ENCODE results near the gene PITPNM3.

DNA sequence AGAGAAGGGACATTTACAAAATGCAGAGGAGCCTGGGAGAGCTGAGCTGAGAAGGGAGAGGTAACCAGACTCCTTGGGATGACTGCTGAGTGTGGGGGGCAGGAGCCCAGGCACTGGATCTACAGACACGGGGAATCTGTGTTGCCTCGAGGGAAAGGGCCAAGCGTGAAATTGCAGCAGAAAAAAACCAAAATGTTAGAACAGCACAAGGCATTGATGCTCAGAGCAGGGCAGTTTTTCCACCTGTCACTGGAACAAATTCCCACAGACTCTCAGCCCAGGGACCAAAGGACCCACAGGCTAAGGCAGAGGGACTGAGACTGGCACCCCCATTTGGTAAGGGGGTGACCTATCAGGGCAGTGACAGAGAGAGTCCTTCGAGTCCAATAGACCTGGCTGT is 2.0 kb downstream of the PITPNM3 start:
- TF ChIP-seq, protein P1, sequence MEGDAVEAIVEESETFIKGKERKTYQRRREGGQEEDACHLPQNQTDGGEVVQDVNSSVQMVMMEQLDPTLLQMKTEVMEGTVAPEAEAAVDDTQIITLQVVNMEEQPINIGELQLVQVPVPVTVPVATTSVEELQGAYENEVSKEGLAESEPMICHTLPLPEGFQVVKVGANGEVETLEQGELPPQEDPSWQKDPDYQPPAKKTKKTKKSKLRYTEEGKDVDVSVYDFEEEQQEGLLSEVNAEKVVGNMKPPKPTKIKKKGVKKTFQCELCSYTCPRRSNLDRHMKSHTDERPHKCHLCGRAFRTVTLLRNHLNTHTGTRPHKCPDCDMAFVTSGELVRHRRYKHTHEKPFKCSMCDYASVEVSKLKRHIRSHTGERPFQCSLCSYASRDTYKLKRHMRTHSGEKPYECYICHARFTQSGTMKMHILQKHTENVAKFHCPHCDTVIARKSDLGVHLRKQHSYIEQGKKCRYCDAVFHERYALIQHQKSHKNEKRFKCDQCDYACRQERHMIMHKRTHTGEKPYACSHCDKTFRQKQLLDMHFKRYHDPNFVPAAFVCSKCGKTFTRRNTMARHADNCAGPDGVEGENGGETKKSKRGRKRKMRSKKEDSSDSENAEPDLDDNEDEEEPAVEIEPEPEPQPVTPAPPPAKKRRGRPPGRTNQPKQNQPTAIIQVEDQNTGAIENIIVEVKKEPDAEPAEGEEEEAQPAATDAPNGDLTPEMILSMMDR (IDR thresholded peaks at IDR 0.05), result no peak
- no peak for TF ChIP-seq POLR2A (IDR thresholded peaks at IDR 0.05)
